ENCODE data around the gene ADGRB3.
"Not testable (repeated sequence)": the region's sequence is repeated elsewhere in the genome, so short reads cannot be mapped to it uniquely, and the experiment has no call there.

ADGRB3 gene

DNA sequence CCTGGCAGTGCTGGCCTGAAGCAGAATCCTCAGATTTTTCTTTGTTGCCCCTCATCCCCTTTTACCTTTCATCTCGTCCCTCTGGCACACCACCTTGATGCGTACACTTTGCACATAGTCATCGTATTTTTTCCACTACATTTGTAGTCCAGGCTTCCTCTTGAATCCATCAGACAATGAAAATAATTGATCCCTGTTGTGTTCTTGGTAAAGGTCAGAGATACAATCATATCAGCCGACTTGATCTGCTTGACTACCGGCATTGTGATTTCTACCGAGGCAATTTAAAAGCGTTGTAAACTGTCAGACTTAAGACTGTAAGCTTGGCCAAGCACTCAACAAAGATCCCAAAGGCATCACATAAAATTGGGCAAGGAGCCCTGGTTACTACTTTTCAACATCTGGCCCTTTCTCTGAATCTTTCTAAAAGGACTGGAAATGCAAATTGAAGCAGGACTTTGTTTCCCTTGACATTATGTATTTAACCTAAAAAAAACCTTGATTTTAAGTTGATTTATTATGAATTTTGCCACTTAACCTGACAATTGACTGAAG lies 649.2 kb downstream of the ADGRB3 start:
- no peak for DNase-seq

DNA sequence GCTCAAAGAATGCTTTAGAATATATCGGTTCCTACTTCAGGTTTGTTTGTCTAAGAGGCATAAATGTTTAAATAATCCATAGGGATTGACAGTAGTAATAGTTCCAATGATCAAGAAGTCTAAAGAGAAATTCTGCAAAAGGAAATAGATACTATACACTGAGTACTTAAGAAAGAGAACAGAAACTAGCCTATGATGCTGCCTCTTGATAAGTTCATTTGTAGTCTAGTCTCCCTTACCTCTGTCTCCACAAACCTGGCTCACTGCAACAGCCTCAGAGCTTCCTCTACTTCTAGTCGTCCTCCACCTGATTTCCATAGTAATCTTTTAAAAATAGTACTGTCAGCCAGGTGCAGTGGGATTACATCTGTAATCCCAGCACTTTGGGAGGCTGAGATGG lies 650.0 kb downstream of the ADGRB3 start:
- DNase-seq = no peak

DNA sequence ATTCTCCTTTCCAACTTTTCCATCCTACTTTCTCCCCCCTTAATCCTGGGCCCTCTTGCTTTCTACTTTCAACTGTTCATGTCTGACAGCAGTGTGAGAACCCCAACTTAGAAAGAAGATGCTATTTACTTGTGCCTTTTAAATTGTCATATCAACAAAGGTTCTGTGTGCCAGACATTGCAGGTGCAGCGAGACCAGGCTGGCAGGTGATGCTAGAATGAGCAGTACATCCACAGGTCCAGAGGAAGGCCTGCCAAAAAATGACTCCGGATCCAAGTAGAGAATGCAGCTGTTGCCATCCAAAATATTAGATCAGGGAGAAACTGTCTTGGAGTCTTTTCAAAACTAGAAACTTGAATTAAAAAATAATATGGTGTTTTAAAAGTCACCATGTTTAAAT lies 651.2 kb downstream of the ADGRB3 start:
- no peak for DNase-seq

DNA sequence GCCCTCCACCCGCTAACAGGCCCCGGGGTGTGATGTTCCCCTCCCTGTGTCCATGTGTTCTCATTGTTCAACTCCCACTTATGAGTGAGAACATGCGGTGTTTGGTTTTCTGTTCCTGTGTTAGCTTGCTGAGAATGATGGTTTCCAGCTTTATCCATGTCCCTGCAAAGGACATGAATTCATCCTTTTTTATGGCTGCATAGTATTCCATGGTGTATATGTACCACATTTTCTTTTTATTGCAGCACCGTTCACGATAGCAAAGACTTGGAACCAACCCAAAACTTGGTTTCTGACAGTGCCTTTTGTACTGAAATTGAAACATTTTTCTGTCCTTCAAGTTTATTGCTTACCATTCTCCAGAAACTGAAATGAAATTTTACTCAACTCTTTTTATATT lies 653.1 kb downstream of the ADGRB3 start:
- DNase-seq = not testable (repeated sequence)

DNA sequence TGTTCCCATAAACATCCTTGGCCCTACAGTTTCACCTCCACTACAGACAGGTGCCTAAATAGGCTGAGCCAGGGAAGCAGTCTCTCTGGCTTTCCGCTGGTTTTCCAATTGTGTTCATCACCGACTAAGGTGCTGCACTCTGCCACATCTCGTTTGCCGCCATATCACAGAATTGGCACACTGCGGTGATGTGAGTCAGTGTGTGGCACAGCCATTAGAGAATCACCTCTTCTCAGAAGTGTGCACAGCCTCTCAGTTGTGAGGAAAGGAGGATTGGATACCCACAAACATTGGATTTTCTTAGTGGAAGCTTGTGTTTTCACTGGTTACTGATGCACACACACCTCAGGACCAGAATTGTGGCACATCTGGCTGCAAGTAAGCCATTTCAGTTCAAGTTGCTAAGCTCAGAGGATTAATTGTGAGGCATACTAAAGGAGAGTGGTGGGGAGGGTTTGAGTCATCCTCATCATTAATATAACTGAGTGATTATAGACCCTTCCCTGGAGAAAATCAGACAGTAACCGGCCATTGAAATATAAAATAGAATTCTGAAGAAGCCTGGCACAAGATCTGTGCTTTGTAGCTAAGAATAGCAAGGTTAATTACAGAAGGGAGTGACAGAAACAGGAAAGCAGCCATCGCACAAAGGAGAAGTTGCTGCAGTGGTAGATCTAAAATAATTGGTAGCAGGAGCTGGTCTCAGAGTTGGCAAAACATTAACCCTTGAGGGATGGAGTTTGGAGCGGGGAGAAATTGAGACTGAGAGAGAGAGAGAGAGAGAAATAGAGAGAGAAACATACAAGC lies 654.8 kb downstream of the ADGRB3 start:
- no peak for DNase-seq

DNA sequence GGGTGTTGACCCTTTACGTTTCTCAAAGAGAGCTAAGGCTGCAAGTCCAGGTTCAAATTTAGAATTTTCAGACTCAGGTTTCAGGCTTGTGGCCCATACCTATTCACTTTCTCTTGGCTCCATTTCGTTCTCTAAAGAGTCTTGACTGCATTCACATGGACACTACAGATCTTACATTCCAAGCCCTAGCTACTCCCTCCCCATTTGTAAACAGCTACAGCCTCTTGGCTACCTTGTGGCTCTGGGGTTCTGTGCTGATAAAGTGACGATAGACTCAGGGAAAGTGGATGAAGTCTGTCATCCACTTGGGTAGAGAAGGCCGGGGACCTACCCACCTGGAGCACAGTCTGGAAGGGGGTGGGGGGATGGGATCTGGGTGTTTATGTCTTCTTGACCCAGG lies 658.4 kb downstream of the ADGRB3 start:
- DNase-seq = no peak

DNA sequence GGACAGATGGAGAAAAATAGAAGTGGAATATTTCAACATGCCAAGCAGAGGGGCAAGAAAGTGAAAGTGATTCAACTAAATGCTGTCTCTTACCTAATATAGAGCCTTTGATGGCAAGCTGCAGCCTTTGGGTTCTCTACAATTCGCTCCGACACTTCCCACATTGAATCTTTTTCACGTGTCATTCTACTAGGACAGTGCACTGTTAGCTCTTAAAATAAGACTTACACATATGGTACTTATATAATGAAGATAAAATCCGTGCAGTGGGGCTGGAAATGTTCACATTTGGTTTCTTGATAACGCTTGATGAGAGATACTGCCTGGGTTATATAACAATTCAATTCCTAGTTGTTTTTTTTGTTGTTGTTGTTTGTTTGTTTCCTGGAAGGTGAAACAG lies 659.3 kb downstream of the ADGRB3 start:
- DNase-seq = no peak

DNA sequence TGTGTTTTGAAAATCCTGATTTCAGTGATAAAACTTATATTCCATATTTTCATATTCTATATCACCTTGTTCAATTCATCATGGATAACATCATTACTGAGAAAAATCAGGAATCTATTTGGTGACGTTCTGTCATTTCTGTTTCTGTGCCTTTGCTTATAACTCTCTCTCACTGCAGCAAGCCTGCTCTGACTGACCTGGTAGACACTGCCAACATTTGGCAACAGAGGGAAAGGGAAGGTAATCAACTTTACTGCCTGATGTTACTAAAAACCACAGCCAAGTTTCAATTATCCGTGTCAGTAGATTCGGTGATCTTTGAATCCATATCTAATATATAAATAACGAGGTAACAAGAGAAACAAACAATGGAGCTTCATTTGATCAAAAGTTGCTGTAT lies 659.8 kb downstream of the ADGRB3 start:
- DNase-seq = no peak

DNA sequence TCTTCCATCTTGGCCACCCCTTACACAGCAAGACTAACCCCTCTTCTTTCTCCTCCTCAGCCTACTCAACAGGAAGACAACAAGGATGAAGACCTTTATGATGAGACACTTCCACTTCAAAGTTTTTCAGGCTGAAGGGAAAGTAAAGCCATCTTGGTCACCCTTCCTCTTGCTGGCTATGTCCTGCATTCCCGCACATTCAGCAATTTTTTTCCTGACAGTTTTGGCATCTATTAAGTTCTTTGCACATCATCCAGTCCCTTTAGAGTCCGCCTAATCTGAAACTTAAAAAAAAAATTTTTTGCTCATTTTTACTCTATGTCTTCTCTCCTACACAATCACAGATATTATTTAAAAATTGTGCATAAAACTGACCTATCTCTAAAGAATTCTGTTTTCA lies 668.3 kb downstream of the ADGRB3 start:
- DNase-seq = no peak

DNA sequence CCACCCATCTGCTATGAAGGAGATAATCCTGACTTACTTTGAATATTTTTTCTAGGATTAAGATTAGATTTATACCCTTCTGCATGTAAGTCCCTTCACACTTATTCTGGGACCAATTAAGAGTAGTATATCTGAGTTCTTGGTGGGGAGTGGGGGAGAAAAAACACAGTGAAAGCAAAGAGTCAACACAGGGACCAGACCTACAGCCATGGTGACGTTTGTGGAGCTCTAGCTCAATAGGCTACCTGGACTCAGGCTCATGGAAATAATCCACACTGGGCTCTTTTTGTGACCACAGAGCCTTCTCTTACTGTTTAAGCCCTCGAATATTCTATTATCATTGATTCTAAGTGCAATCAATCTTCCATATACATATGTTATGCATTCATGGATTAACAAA lies 670.4 kb downstream of the ADGRB3 start:
- DNase-seq = no peak

DNA sequence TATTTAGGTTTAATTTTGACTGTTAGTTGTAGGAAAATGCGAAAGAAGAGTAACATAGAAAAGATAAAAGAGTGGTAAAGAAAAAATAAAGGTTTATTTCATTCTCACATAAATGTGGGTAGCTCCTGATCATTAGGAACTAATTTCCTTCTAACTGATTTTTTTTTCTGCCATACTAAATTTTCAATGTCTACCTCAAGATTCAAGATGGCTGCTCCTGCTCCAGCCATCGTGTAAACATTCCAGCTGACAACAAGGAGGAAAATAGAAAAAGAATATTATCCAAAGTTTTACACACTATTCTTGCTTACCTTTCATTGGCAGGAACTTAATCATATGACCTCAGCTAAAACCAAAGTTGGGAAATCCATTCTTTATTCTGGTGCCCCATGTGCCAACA lies 673.5 kb downstream of the ADGRB3 start:
- no peak for DNase-seq

DNA sequence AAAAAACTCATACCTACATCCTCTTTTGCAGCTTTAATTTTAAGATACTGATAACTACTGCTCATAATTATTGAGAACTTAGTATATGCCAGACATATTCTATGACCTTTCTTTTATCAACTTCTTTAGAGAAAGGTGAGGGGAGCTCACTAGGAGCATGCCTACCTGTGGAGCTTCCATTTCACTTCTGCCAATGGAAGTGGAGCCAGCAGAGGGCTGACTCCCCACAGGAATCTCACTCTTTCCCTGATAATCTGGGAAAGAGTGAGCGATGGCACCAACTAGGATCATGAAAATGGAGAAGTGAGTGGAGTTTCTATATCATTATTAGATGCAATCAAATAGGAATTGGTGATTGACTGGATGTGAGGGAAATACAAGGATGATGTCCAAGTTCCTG lies 676.8 kb downstream of the ADGRB3 start:
- no peak for DNase-seq

DNA sequence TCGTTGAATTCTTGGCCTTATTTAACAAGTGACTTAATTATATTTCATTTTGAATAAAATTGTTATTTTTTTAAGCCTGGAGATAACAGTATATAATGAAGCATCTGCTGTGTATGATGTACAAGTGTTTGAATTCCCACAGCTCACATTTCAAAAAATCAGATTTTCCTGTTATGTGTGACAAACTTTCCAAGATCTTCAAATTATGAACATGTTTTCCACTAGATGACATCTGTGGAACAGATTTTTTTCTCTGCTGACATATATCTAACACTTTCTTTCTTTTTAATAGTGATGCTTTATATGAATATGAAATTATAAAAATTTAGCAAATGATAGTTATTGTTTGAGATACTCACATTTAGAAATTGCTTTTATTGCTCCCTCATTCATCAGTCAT lies 678.9 kb downstream of the ADGRB3 start:
- DNase-seq = no peak

DNA sequence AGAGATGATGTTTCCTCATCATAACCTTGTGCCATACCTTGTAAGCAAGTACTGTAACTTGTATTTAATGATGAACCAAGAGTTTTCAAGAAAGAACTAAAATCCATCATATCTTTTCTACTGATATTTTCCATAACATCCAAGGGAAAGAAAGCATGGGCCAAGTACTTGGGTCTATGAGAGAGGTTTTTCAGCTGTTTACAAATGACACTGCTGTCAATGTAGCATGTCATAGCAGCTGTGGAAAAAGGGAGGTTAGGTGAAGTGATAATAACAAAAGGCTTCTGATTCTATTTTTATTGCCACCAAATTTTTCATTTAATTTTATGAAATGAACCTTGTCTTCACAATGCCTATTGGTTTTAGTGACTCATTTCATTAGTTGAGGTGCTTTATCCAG lies 679.4 kb downstream of the ADGRB3 start:
- no peak for DNase-seq

DNA sequence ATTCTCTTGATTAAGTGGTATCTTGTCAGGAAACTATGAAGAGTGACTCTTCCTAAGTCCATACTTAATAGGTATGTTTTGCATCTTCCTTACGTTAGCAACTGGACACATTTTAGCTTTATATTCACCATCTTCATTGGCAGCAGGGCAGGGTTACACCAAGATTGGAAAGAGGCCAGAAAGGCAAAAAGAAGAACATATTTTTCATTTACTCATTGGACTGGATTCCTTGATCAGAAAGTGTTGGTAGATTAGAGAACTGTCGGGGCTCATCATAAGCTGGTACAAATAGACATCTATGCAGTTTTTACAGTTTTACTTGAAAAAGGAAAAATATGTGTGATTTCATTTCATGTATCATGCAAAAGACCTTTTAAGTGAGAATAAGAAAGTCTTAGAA lies 696.8 kb downstream of the ADGRB3 start:
- DNase-seq = no peak

DNA sequence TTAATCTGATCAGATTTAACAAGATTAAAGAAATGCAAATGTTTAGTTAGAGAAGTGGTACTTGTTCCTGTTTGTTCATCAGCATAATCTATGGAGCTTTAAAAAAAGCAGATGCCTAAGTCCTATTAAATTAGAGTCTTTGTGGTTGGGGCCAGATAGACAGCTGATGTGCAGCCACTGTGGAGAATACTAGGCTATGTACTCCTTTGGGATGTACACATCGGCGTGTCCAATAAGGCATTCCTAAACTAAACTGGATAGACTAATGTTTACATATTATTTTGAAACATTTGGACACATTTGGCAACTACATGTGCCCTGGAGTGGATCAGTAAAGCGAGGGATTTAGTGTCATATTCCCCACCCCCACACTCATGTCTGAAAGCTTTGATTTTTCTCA lies 702.2 kb downstream of the ADGRB3 start:
- DNase-seq = no peak

DNA sequence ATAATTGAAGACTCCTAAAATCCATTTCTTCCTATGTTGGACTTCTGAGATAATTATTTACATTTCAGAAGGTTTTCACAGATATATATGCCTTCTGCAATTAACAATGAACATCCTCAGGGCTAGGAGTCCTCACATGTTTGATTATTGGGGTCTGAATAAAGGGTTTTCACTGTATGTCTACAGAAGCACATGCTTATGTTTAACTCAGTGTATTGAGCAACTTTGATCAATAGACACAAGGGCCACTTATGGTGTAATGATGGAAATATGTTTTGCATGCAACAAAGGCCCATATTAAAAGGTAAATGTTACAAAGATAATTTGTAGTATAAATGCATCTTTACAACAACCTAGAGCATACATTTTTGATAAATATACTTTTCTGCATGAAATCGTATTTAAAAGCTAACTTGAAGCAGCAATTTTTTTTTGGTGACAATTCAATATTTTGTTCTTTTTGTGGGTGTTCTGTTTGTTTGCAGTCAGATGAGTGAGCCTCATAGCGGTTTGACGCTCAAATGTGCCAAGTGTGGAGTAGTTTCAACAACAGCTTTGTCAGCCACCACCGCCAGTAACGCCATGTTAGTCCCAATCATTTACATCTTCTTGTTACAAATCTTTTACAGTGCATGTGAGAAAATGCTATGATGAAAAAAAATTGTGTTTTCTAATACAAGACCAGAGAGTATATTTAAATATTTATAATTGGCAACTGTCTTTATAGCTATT lies 703.5 kb downstream of the ADGRB3 start:
- no peak for DNase-seq

DNA sequence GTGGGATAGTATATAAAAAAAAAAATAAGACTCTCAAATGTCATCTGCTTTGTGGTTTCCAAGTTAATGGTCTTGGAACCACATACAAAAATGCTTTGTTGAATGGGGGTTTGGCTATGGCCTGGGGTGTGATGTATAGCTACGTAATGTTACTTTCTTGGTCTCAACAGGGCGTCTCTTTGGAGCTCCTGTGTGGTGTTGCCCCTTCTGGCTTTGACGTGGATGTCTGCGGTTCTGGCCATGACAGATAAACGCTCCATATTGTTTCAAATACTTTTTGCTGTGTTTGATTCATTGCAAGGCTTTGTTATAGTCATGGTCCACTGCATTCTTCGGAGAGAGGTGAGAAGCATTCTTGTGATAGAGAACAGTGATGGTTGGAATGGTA lies 704.1 kb downstream of the ADGRB3 start:
- DNase-seq = no peak

DNA sequence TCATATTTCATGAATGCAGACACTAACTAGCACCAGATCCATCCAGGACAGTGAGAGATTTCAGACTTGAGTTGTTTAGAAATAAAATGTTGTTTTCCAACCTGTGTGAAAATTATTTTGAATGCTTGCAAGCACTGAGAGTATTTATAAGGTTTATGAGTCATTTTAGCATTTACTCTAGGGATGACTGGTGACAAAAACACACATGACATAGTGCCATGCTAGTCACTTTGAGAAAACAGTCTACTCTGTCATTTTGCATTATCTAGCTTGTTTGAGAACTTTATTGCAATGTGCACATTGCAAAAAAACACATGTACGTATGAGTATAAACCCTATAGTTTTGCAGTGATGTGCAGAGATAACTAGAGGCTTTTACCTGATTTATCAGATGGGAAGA lies 705.1 kb downstream of the ADGRB3 start:
- no peak for DNase-seq

DNA sequence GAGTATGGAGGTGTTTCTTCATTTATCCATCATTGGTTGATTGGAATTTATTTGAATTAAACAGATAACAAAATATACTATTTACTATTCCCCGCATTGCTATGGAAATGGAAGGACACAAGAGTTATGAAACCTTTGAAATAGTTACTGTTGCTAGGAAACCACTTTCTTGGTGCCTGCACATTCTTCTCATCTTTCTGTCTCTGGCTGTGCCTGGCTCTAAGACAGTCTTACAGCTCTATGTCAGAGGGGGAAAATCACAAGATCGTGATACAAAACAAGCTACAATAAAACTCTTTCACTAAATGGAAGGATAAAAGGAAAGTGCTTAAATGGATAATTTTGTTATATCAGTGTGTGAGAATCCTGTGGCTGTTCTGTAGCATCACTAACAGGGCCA lies 708.8 kb downstream of the ADGRB3 start:
- DNase-seq = no peak

DNA sequence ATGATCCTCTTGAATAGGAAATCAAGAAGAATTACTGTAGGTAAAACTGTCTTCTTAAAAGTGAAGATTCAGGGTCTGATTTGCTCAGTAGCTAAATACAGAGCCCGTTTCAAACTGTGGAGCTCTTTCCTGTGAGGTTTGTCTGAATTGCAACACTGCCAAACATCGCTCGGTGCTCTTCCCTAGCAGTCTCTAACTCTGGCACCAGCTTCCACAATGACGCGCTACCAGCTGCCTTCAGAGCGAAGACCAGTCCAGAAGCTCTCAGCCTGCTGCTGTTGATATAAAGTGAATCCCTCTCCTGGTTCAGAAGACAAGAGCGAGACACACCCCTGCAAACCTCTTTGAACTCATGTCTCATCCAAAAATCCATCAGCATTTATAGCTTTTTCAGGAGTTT lies 714.7 kb downstream of the ADGRB3 start:
- no peak for DNase-seq

DNA sequence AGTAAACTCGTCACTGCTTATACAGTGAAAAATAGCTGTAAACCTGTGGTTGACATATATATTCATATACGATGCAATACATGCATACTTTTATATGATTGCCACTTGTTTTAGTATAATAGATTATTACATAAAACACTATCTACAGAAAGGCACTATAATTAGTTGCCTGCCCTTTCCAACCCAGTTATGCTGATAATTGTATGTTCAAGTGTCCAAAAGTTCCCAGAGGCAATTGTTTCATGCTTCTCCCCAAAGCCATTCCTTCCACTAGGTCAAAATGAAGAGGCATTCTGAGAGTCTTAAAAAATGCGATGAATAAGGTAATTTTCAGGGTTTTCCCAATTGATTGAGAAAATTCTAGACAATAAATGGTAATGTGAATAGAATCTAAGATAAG lies 727.1 kb downstream of the ADGRB3 start:
- no peak for DNase-seq

DNA sequence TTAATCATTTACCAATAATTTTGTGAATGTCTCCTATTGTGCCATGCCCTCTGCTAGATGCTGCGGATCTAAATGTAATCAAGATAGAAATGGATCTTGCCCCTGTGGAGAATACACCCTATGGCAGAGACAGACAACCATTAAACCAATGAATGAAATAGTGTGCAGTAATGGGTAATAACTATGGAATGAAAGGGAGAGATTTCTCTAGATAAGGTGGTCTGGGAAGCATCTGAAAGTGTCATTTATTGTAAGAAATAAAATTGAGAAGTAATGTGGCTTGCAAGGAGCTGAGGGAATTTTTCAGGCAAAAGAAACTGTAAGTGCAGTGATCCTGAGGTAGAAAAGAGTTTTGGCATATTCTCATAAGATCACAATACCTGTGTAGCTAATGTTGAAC lies 731.7 kb downstream of the ADGRB3 start:
- DNase-seq = no peak

DNA sequence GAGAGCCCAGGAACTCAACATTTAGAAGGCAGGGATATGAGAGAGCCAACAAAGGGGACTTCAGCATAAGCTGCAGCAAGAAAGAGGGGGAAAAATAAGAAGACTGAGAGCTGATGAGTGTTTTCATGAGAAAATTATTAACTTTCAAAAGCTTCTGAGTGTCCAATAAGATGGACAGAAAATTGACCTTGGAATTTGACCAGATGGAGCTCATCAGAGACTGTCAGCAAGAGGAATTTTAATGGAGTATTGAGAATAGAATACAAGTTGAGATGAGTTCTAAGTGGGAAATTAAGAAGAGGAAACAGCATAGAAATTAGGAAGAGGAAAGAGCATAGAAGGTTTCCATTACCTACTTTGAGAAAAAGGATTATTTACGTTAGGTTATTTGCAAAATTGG lies 733.5 kb downstream of the ADGRB3 start:
- DNase-seq = no peak

DNA sequence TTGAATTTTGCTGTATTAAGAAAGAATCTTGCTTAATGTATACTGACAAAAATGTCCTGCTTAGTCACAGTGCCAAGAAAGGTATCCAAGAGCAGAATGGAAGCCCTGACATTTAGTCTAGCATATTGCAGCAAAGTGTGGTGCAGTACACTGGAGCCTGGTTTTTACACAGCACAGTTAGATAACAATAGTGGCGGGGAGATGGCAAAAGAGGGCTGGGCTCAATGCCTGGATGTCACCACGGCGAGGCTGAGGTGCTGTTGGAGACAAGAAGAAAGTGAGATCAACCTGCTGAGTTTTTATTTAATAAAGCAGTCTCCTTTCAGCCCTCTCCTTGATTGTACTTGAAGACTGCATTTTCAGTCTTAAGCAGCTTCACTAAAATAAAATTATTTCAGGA lies 735.7 kb downstream of the ADGRB3 start:
- DNase-seq = no peak

Data from KG1 (cell line).